OCI-LY7 (cell line): ENCODE measurements around the gene DNER. TPM values are rescaled to one million over a fixed set of nuclear protein-coding genes. Genes with fewer than 3 reads are reported as not detected.

ENCODE experiments used
- BruUV-seq: library from RNA; stranded (reverse); fragments of 400-500 nt; replicated peaks from 2 replicates; lab custom pipeline; 2021; lab: Mats Ljungman, UMichigan
- CTCF ChIA-PET: fragments of 300-600 bp; sonication (Branson Sonifier 250); formaldehyde crosslinking; loops from one replicate; lab custom pipeline; 2022; ENCODE audit warnings: antibody characterized with exemption; ENCODE audit not compliant: unreplicated experiment; lab: Charles Lee
- POLR2A ChIA-PET: fragments of 300-600 bp; sonication (Branson Sonifier 250); formaldehyde crosslinking; loops from one replicate; lab custom pipeline; 2022; ENCODE audit warnings: antibody characterized with exemption; lab: Charles Lee
- DNase-seq: peaks from one replicate; pipeline ENCODE4 v3.0.0-alpha.2; 2015; ENCODE audit warnings: low spot score
- H2AFZ ChIP-seq: fragments of 200-600 bp; sonication (generic), shearing (Covaris generic); 2 replicates; pipeline ENCODE4 v1.6.1; 2014; ENCODE audit warnings: mild to moderate bottlenecking, antibody characterized with exemption, low read length, moderate library complexity
- H3K27ac ChIP-seq: fragments of 200-600 bp; sonication (generic); 2 replicates; pipeline ENCODE4 v1.5.1; 2014; ENCODE audit warnings: mixed run types, low read depth, mild to moderate bottlenecking, moderate library complexity, low read length, inconsistent platforms; ENCODE audit not compliant: poor library complexity, severe bottlenecking
- H3K36me3 ChIP-seq: fragments of 200-600 bp; sonication (generic); 2 replicates; pipeline ENCODE4 v1.6.1; 2014; ENCODE audit warnings: mild to moderate bottlenecking, antibody characterized with exemption, low read length, moderate library complexity, mixed read lengths; ENCODE audit not compliant: insufficient read depth
- H3K4me1 ChIP-seq: fragments of 200-600 bp; sonication (generic); 2 replicates; pipeline ENCODE4 v1.5.1; 2014; ENCODE audit warnings: mild to moderate bottlenecking, low read length; ENCODE audit not compliant: insufficient read depth, poor library complexity, severe bottlenecking
- H3K4me2 ChIP-seq: fragments of 200-600 bp; sonication (generic); 2 replicates; pipeline ENCODE4 v1.6.1; 2014; ENCODE audit warnings: mild to moderate bottlenecking, low read length
- H3K4me3 ChIP-seq: fragments of 200-600 bp; sonication (generic); 2 replicates; pipeline ENCODE4 v1.5.1; 2014; ENCODE audit warnings: mild to moderate bottlenecking, low read depth, low read length; ENCODE audit not compliant: poor library complexity, severe bottlenecking
- H3K79me2 ChIP-seq: fragments of 200-600 bp; sonication (generic); 2 replicates; pipeline ENCODE4 v1.6.1; 2016; ENCODE audit warnings: low read depth, mild to moderate bottlenecking, low read length, moderate library complexity, mixed read lengths; ENCODE audit not compliant: insufficient read depth
- H3K9me2 ChIP-seq: fragments of 200-600 bp; sonication (generic); 2 replicates; pipeline ENCODE4 v1.6.1; 2016; ENCODE audit warnings: mild to moderate bottlenecking, low read length, mixed read lengths; ENCODE audit not compliant: insufficient read depth
- H3K9me3 ChIP-seq: fragments of 200-600 bp; sonication (generic); 2 replicates; pipeline ENCODE4 v1.6.1; 2014; ENCODE audit warnings: mild to moderate bottlenecking, mixed run types, low read length, mixed read lengths
- H4K20me1 ChIP-seq: fragments of 200-600 bp; sonication (generic); 2 replicates; pipeline ENCODE4 v1.6.1; 2014; ENCODE audit warnings: mild to moderate bottlenecking, antibody characterized with exemption, low read length, moderate library complexity, mixed read lengths; ENCODE audit not compliant: insufficient read depth
- EZH2phosphoT487 ChIP-seq: fragments of 200-600 bp; sonication (generic); IDR thresholded peaks from 2 replicates; pipeline ENCODE4 v1.6.1; 2018; ENCODE audit warnings: low read depth, borderline replicate concordance, mild to moderate bottlenecking, mixed run types, antibody characterized with exemption, low read length, moderate library complexity, mixed read lengths
- intact Hi-C: fragments of 100-400 bp; cut with micrococcal nuclease; formaldehyde crosslinking; loops from one replicate; pipeline ENCODE4 v1.10.0; 2022; ENCODE audit not compliant: unreplicated experiment
- total RNA-seq, 2 experiments: library from RNA; depleted of rRNA in 1 of 2; stranded (reverse); fragments of >200 nt in 1 of 2; shearing (Covaris generic) in 1 of 2; gene quantifications; 2 replicates each; pipeline ENCODE4 v1.2.3, GENCODE V29; 2014 to 2022
- TF ChIP-seq, protein P1 (sequence below): fragments of 200-600 bp; sonication (generic); conservative IDR thresholded peaks from 2 replicates; pipeline ENCODE4 v1.5.1; 2014; ENCODE audit warnings: mild to moderate bottlenecking, antibody characterized with exemption, low read length, moderate library complexity, mixed read lengths

The DNER gene
- total RNA-seq, 2 experiments from 2014 or later: not detected

GRCh38 chr2:229371086-229371485, 343.3 kb downstream of the DNER start:
- Histone ChIP-seq H3K36me3 (no peaks in the 10 kb centered on the region), H3K4me3 (no peak overlapping the region), H3K4me2 (no peak overlapping the region), H3K4me1 (no peaks in the 10 kb centered on the region), H3K79me2 (no peaks in the 10 kb centered on the region), H2AFZ (no peak overlapping the region), H3K9me2 (no peaks in the 10 kb centered on the region), H4K20me1 (no peaks in the 10 kb centered on the region), H3K9me3 (no peaks in the 10 kb centered on the region), H3K27ac (no peak overlapping the region)
- intact Hi-C loops: no loop called here
- TF ChIP-seq, protein P1, sequence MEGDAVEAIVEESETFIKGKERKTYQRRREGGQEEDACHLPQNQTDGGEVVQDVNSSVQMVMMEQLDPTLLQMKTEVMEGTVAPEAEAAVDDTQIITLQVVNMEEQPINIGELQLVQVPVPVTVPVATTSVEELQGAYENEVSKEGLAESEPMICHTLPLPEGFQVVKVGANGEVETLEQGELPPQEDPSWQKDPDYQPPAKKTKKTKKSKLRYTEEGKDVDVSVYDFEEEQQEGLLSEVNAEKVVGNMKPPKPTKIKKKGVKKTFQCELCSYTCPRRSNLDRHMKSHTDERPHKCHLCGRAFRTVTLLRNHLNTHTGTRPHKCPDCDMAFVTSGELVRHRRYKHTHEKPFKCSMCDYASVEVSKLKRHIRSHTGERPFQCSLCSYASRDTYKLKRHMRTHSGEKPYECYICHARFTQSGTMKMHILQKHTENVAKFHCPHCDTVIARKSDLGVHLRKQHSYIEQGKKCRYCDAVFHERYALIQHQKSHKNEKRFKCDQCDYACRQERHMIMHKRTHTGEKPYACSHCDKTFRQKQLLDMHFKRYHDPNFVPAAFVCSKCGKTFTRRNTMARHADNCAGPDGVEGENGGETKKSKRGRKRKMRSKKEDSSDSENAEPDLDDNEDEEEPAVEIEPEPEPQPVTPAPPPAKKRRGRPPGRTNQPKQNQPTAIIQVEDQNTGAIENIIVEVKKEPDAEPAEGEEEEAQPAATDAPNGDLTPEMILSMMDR: no peak
- no peak for TF ChIP-seq EZH2phosphoT487
- DNase-seq: no peak
- no TSS peak for BruUV-seq
- ChIA-PET CTCF (no interaction called here), POLR2A (no interaction called here)

DNA sequence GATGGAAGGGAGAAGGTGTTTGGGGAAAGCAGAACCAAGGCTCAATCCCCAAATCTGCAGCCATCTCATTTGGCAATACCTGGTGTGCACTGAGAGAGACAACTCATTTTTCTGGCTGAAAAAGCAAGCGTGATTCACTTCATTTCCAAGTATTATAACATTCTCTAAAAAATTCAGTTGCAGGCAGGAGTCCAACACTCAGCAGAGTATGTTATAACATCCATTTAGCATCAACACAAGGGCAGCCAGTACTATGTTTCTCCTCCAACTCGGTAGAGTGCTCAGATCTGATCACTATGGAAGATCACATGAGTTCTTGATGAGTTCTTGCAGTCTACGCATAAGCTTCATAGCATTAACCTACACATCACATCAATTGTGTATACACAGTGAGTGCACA, 343.8 kb downstream of the DNER start:
- Histone ChIP-seq H2AFZ (no peak overlapping the region), H3K36me3 (no peaks in the 10 kb centered on the region), H3K4me3 (no peak overlapping the region), H3K9me3 (no peaks in the 10 kb centered on the region), H3K4me2 (no peak overlapping the region), H3K4me1 (no peaks in the 10 kb centered on the region), H4K20me1 (no peaks in the 10 kb centered on the region), H3K27ac (no peak overlapping the region), H3K79me2 (no peaks in the 10 kb centered on the region), H3K9me2 (no peaks in the 10 kb centered on the region)
- ChIA-PET CTCF (no interaction called here), POLR2A (no interaction called here)
- no peak for TF ChIP-seq EZH2phosphoT487
- TF ChIP-seq, protein P1: no peak
- intact Hi-C loops: no loop called here
- BruUV-seq: no TSS peak
- no peak for DNase-seq

DNA sequence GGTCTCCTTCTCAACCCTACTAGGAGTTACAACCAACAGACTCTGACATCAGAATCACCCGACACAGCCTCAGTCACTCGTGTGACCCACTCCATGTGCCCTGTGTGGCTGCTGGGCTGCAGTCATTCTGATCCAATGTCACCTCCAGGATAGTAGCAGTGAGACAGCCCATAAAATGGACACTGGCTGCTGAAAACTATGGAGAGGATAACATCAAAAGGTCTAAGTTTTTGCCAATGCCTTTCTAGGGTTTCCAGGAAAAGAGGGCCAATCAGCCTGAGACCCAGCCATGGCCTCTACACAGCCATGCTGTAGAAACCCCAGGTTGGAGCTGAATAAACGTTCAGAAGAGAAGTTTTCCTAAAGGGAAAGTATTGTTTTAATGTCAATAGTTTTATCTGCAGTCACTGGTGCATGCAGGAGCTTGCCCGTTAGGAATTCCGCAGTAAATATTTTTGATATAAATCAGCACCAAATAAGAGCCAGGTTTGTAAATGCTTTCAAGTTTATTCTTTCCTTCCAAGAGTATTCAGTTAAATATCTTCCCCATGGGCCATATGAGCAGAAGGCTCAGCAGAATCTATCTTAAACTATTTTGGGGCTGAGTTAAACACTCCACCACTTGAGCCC, 351.1 kb downstream of the DNER start:
- no peak overlapping the region for H2AFZ ChIP-seq
- H3K4me2 ChIP-seq: no peak overlapping the region
- H3K79me2 ChIP-seq: no peaks in the 10 kb centered on the region
- no peak overlapping the region for H3K27ac ChIP-seq
- H3K9me2 ChIP-seq: no peaks in the 10 kb centered on the region
- no peak overlapping the region for H3K4me3 ChIP-seq
- H3K36me3 ChIP-seq: no peaks in the 10 kb centered on the region
- H3K4me1 ChIP-seq: no peaks in the 10 kb centered on the region
- no peak for DNase-seq
- intact Hi-C loops: no loop called here
- no TSS peak for BruUV-seq
- H3K9me3 ChIP-seq: no peaks in the 10 kb centered on the region
- CTCF ChIA-PET: no interaction called here
- POLR2A ChIA-PET: no interaction called here
- TF ChIP-seq, protein P1: no peak
- no peak for TF ChIP-seq EZH2phosphoT487
- H4K20me1 ChIP-seq: no peaks in the 10 kb centered on the region
